ENCODE measurements around the gene GPC3.

- no peak for TF ChIP-seq POLR2A (IDR thresholded peaks at IDR 0.05; ENCODE audit: low read depth, low read length)
- TF ChIP-seq CTCF (conservative IDR thresholded peaks at IDR 0.05; ENCODE audit: low read depth, low read length): no peak
- no peak for TF ChIP-seq ELK1 (IDR thresholded peaks at IDR 0.05; ENCODE audit: borderline replicate concordance, low read depth, low read length)
- TF ChIP-seq MAZ (IDR thresholded peaks at IDR 0.05; ENCODE audit: borderline replicate concordance, low read depth, low read length): no peak
- TF ChIP-seq NFE2L2 (IDR thresholded peaks at IDR 0.05; ENCODE audit: low read depth, low read length): no peak
- no peak for TF ChIP-seq CEBPB (IDR thresholded peaks at IDR 0.05; ENCODE audit: low read depth, low read length)
Measured at GRCh38 chrX:133594156-133594555, 391.2 kb downstream of the GPC3 start.

All from IMR-90 (cell line).